ENCODE measurements around the gene KCNQ5.

The KCNQ5 gene

GRCh38 chr6:73121421-73121993 lies 499.6 kb downstream of the KCNQ5 start:
- DNase-seq (ENCODE audit: low spot score), result peak; percentile 71

- DNase-seq (ENCODE audit: low spot score), result no peak
These were observed 501.9 kb downstream of the KCNQ5 start for GRCh38 chr6:73123632-73124329.

DNA sequence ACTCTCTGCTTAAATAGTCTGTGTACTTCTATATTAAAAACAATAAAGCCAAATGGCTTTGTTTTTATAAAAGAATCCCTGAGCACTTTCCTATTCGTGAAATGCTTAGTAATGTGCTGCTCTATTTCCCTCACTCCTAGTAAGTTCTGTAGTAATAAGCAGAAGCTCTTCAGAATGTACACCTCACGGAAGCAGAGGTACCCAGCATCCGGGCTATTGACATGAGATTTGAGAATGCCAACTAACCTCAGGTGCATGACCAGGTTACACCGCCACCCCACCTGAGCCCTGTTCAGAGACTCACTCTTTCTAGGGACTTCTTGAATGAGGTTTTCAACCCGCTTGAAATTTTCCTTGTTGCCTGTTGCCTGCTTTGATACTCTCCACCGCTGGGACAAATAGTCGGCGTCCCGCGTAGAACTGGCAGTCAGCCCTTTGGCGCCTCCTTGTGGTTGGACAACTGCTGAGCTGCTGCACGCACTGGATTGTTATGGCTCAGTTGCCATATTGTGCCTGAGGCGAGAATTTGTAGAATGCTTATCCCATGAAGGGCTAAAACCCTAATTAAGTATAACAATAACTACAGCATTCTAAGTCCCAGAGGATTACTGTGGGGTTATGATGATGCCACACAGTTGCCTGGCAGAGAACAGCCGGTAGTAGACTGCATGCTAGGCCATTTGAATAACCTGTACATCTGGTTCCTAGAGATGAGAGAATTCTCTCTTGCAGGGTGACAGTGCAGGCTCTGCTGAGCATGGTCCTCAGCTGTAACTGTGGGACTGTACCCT lies 508.0 kb downstream of the KCNQ5 start:
- peak; percentile 78 for DNase-seq (ENCODE audit: low spot score)

DNA sequence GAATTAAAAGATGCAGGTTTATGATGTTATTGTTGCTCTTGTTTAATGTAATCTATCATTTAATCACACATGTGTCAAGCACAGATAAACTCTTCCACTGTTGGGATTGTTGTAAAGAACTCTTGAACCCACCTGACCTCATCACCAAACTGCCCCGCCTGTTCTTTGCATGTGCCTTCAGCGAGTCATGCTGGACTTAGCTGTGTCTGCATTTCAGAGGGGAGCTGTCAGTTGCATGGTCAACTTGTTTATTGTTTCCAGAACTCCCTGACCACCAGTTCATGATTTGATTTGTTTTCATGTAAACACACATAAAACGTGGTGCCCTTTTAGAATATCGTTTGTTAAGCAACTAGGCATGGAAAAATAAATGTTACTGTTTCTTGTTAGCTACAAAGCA lies 509.8 kb downstream of the KCNQ5 start:
- peak; percentile 33 for DNase-seq (ENCODE audit: low spot score)

- DNase-seq (ENCODE audit: low spot score), result peak; percentile 46
These were observed 512.7 kb downstream of the KCNQ5 start for GRCh38 chr6:73134588-73134987.

DNA sequence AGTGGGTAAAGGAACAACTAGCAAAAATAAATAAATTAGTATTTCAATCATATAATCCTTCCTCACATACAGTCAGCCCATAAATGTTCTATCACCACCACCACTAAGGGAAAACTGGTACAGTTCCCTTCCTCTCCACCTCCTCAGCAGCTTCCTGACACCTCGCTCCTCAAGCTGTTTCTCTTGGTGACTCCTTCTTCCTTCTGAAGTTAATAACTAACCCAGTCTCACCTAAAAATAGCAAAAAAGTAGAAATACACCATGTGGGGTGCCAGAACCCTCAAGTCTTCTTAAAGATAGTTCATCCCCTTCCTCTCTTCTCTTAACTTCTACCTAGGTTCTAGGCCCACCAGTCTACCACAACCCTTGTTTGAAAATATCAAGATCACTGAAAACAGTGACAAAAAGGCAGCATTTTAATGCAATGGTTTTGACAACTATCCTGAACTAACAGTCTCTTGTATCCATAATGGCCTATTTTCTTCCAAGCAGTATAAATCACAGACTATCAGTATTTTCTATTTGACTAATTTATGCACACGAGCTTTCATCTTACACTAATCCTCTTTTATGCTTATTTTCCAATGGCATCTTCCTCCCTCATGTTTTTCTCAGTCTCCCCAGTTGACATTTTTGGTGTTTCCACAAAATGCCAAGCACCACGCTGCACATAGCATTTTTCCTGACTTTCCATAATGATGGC lies 518.0 kb downstream of the KCNQ5 start:
- DNase-seq (ENCODE audit: low spot score), result peak; percentile 34

DNA sequence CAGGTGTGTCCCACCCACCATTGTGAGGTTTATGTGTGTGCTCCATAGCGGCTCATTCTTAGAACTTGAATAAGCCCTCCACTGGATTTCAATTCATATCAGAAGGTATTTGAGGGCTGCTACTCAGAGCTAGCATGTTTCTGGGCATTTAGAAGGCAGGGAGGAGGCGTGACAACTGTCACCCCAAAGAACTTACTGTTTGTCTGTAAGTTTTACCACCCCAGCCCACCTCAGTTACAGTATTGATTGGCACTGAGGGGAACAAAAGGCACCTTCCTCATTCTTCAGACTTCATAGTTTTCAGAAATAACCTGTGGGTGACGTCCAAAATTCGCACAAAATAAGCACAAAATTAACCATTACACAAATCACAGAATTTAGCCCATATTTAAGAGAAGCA lies 521.7 kb downstream of the KCNQ5 start:
- no peak for DNase-seq (ENCODE audit: low spot score)

DNA sequence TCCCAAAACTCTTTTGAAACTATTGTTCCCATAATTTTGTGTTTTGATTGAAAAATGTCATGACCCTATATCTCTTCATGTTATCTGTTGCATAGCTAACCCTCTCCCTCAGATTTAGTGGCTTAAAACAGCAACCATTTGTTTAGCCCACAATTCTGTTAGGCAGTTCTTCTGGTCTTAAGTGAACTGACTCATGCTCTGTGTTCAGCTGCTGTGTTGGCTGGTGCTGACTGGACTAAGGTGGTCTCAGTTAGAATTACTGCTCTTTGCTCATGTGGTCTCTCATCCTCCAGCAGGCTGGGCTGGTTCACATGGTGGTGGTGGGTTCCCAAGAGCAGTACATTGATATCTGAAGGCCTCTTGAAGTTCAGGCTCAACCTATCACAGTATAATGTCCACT lies 522.7 kb downstream of the KCNQ5 start:
- no peak for DNase-seq (ENCODE audit: low spot score)

- DNase-seq (ENCODE audit: low spot score), result no peak
These were observed 523.8 kb downstream of the KCNQ5 start for GRCh38 chr6:73145690-73146089.

- DNase-seq (ENCODE audit: low spot score), result no peak
These were observed 529.9 kb downstream of the KCNQ5 start for GRCh38 chr6:73151732-73152131.

- DNase-seq (ENCODE audit: low spot score), result no peak
These were observed 530.7 kb downstream of the KCNQ5 start for GRCh38 chr6:73152556-73152955.

DNA sequence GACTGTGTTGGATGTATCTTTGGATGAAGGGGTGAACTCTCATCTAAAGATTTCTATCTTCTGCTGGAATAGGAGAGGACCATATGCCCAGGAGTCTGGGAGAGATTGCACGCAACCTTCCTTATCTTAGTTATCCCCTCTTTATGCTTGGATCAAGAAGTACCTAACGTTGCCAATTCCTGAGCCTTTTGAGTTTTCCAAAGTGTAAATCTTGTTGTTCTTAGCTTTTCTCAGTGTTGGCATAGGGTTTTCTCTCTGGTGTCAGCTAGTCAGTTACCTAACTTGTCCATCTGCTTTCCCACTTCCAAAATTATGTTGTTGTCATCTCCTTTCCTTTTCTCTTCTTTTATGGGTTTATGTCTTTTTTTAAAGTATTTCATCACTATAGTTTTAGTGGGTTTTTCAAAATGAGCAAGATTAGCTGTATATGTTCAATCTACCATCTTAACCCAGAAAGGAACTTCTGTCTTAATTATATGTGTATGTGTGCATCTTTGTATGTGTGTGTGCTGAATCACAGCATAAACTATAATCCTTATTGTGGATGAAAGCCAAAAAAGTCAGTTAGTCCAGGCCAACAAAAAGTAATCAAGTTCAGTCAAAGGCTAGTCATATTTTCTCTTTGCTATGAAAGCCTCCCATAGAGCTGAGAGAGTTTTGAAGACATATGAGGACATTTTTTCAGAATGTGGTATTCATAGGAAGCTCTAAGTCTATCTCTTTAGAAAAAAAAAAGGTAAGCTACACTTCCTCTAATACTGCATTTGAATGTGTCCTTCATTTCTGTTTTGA lies 531.3 kb downstream of the KCNQ5 start:
- DNase-seq (ENCODE audit: low spot score), result no peak

DNA sequence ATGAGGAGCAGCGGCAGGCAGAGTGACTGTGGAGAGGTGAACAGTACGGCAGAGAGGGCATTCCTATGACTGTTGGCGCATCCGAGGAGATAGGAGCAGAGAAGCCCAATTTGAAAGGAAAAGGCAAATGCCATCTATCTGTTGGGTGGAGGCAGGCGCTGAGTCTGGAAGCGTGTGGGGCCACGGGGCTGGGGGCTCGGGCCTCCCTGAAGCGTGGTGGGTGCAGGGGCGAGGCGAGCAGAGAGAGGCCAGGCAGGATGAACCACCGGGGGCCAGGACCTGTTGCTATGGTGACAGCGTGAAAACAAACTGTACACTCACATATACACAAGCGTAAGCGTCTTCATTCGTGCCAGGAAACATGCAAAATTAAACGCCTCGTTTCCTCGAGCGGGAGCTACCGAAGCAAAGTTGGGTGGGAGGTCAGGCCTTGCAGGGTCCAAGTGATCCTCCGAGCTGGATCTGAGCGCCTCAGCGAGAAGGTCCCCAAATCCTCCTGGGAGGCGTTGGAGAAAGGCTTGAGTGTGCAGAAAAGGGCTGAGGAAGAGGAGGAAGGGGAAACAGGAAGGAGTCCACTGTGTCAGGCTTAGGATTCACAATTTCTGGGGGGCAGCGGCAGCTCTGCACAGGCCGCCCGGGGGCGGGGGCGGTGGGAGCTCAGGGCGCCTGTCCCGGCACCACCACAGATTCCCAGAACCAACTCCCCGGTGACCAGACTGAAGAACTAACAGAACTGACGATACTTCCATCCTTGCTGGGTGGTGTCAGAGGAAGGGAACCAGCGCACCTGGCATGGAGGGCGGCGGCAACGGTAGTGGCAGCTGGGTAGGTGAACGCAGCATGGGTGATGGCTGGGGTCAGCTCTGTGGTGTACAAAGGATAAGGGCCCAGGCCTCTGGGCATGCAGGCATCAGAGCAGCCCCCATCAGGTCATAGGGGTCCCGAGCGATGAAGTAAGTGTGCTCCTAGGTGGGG lies 535.2 kb downstream of the KCNQ5 start:
- no peak for DNase-seq (ENCODE audit: low spot score)

DNA sequence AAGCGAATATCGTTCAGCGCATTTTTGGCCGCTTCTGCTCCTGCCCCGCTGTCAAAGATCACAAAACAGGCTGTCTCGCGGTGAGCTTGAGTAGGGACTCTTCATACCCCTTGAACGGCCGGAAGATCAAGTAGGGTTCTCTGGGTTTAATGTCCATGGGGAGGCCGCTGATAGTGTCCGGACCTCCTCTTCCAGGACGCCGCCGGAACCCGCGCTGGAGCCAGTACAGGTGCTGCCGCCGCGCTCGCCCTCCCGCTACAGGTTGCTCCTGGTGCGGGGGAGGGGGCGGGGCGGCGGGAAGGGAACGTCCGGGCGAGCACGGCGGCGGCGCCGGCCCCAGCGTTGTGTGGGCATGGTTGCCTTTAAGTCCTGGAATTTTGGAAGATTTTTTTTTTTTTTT lies 536.0 kb downstream of the KCNQ5 start:
- DNase-seq (ENCODE audit: low spot score), result no peak

DNA sequence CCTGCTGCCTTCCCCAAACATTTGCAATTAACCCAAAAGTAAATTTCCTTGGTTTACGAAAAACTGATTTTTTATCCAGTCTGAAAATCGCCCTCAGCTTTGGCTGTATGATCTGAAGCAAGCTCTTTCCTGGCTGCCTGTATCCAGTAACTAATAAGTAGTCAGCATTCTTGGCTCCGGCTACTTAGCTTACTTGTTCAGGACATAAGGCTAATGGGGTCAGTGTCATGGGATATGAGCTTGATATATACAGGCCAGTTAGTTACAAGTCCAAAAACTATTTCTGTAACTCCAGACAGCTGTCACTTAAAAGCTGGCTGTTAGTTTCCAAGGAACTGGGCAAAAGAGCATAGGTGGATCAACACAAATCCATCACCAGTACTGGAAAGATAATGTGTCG lies 547.2 kb downstream of the KCNQ5 start:
- DNase-seq (ENCODE audit: low spot score), result no peak

DNA sequence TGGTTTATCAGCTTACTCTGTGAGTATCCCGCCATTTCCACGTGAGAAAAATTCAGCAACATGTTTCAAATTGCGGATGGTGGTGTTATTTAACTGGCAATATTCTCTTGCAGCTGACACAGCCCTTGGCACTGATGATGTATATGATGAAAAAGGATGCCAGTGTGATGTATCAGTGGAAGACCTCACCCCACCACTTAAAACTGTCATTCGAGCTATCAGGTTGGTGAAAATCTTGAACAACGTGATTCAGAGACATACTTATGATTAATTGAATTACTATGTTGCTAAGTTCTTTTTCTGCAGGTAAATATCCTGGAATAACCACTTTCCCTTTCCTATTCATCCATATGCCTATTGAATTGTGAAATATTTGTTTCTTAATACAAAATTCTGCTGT lies 547.8 kb downstream of the KCNQ5 start:
- no peak for DNase-seq (ENCODE audit: low spot score)

GRCh38 chr6:73174646-73175045 lies 552.8 kb downstream of the KCNQ5 start:
- no peak for DNase-seq (ENCODE audit: low spot score)

- no peak for DNase-seq (ENCODE audit: low spot score)
These were observed 554.2 kb downstream of the KCNQ5 start for GRCh38 chr6:73176057-73176456.

DNA sequence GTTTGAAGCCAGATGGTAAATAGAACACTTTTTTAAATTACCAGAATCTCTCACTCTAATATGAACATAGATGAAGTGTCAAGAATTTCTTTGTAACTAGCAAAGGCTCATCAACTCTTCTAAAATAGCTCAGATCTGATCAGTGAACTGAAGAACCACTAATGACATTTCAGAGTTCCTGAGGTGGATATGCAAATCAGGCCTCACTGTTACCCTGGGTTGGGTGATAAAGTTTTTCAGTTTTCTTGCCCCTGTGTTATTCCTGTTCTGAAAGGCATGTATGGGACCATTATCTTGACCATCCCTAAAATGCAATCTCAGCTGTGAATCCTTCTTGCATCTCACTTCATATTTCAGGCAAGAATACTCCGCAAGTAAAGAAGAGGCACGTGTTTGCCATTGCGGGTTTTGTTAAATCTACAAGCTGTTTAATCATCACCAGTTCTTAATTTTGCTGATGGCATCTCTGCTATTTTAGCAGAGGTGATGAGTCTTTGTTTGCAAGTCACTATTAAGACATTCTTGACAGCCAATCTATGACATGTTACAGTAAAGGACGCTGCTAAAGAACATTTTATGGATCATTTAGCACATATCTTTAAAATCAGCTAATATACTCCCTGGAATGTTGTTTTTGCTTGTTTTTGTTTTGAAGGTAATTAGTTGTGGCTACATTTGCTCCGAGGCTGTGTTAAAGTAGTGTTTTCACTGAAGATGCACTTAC lies 555.5 kb downstream of the KCNQ5 start:
- DNase-seq (ENCODE audit: low spot score), result no peak
